Lower leg skin (tissue), 4 donors: ENCODE data around the gene ARHGEF4. TPM values are rescaled to one million over a fixed set of nuclear protein-coding genes. Genes with fewer than 3 reads are reported as not detected.

Source experiments
- DNase-seq, 2 donors: peaks; one replicate each; pipeline ENCODE4 v3.0.0-alpha.2; 2019; ENCODE audit warnings: low spot score in 2 of 2
- H3K4me3 ChIP-seq: fragments of 200-600 bp; sonication (generic); 2 replicates; pipeline ENCODE4 v1.5.1; 2017; ENCODE audit warnings: mild to moderate bottlenecking, low read depth; ENCODE audit not compliant: poor library complexity, severe bottlenecking
- POLR2A ChIP-seq, 2 donors: fragments of 450-650 bp; IDR thresholded peaks; one replicate each; pipeline ENCODE4 v1.6.1; 2016 to 2017; ENCODE audit warnings: antibody characterized with exemption in 2 of 2, mild to moderate bottlenecking in 1 of 2, moderate library complexity in 1 of 2
- WGBS, 2 donors: methylation state at CpG; one replicate each; pipeline ENCODE4 v1.1.5; 2018; 5-methylcytosine and 5-hydroxymethylcytosine counted together
- intact Hi-C: fragments of 100-400 bp; cut with DNase I; formaldehyde crosslinking; loops from one replicate; pipeline ENCODE4 v1.15.0; 2023; ENCODE audit warnings: low total_unique reads
- total RNA-seq, 4 donors: library from RNA; depleted of rRNA; stranded (reverse); fragments of >200 nt; gene quantifications; one replicate each; pipeline ENCODE4 v1.1.0, GENCODE V29; 2016
- TF ChIP-seq, protein P1 (sequence below), 3 donors: fragments of 450-650 bp; IDR thresholded peaks; one replicate each; pipeline ENCODE4 v1.5.1; 2016; ENCODE audit warnings: antibody characterized with exemption in 3 of 3, mild to moderate bottlenecking in 3 of 3, moderate library complexity in 2 of 3

The ARHGEF4 gene
- total RNA-seq, 4 donors from 2014 or later = 106 to 220 (median 120) TPM

GRCh38 chr2:130949954-130950353, 113.2 kb downstream of the ARHGEF4 start:
- 65 to 84% methylated on average over 6 of the region's 6 CpGs for WGBS, 2 donors
- TF ChIP-seq POLR2A (IDR thresholded peaks at IDR 0.05) = no peak
- TF ChIP-seq, protein P1, sequence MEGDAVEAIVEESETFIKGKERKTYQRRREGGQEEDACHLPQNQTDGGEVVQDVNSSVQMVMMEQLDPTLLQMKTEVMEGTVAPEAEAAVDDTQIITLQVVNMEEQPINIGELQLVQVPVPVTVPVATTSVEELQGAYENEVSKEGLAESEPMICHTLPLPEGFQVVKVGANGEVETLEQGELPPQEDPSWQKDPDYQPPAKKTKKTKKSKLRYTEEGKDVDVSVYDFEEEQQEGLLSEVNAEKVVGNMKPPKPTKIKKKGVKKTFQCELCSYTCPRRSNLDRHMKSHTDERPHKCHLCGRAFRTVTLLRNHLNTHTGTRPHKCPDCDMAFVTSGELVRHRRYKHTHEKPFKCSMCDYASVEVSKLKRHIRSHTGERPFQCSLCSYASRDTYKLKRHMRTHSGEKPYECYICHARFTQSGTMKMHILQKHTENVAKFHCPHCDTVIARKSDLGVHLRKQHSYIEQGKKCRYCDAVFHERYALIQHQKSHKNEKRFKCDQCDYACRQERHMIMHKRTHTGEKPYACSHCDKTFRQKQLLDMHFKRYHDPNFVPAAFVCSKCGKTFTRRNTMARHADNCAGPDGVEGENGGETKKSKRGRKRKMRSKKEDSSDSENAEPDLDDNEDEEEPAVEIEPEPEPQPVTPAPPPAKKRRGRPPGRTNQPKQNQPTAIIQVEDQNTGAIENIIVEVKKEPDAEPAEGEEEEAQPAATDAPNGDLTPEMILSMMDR (IDR thresholded peaks at IDR 0.05) = no peak
- DNase-seq = no peak
- intact Hi-C loops = no loop called here
- no peak overlapping the region for H3K4me3 ChIP-seq

DNA sequence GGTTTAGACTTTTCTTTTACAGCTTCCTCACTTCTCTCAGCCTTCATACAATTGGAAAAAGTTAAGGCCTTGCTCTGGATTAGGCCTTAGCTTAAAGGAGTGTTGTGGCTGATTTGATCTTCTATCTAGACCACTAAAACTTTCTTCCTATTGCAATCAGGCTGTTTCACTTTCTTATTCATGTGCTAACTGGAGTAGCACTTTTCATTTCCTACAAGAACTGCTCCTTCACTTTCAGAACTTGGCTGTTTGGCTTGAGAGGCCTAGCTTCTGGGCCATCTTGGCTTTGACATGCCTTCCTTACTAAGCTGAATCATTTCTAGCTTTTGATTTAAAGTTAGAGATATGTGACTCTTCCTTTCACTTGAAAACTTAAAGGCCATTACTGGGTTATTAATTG, 114.3 kb downstream of the ARHGEF4 start:
- TF ChIP-seq, protein P1 (IDR thresholded peaks at IDR 0.05) = no peak
- TF ChIP-seq POLR2A (IDR thresholded peaks at IDR 0.05) = no peak
- no peak overlapping the region for H3K4me3 ChIP-seq
- no peak for DNase-seq
- intact Hi-C loops = no loop called here

DNA sequence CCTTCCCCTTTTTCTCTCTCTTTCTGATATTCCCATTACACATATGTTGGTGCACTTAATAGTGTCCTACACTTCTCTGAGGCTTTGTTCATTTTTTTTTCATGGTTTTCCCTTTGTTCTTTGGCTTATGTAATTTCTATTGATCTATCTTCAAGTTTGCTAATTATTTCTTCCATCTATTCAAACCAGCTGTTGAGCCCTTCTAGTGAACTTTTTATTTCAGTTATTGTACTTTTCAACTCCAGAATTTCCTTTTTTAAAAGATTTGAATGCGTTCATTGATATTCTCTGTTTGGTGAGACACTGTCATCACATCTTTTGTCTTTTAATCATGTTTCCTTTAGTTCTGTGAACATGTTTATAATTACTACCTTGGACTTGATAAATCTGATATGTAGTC, 118.2 kb downstream of the ARHGEF4 start:
- intact Hi-C loops = no loop called here
- WGBS, 2 donors = 95 to 100% methylated on average over 1 of the region's 1 CpG
- TF ChIP-seq, protein P1 (IDR thresholded peaks at IDR 0.05) = no peak

DNA sequence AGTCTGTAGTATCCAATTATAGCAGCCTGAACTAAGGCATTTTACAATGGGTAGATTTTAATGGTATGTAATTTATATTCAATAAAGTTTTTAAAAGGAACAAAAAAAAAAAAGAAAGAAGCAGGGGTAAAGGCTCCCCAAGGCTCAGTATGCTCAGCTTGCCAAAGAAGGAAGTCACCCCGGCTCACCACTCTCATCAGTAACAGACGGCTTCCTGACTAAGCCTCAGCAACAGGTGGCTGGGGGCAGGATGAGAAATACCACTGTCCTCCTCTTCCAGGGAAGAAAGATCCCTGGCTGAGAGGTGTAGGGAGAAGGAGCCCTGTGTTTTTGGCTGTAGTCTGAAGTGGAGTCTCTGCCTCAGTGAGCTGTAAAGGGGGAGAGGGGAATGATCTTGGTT, 121.2 kb downstream of the ARHGEF4 start:
- no peak overlapping the region for H3K4me3 ChIP-seq
- intact Hi-C loops = no loop called here
- TF ChIP-seq POLR2A (IDR thresholded peaks at IDR 0.05) = no peak
- TF ChIP-seq, protein P1 (IDR thresholded peaks at IDR 0.05) = no peak
- 46 to 54% methylated on average over 2 of the region's 2 CpGs for WGBS, 2 donors
- no peak for DNase-seq

More for the DNA sequence above, 118.2 kb downstream of the ARHGEF4 start:
- H3K4me3 ChIP-seq = no peak overlapping the region
- DNase-seq = no peak

- no peak for DNase-seq
- TF ChIP-seq, protein P1 (IDR thresholded peaks at IDR 0.05) = no peak
- TF ChIP-seq POLR2A (IDR thresholded peaks at IDR 0.05) = no peak
- no peak overlapping the region for H3K4me3 ChIP-seq
- intact Hi-C loops = no loop called here
- WGBS, 2 donors = 5 to 8% methylated on average over 28 to 34 of the region's 90 CpGs
These were observed 126.6 kb downstream of the ARHGEF4 start for GRCh38 chr2:130963196-130963848.
